Measurements from ENCODE around the gene MAP2K5.

MAP2K5 gene

GRCh38 chr15:67521783-67522568 is 20.5 kb upstream of the MAP2K5 start:
- DNase-seq (ENCODE audit: low spot score) = no peak

GRCh38 chr15:67523330-67523729 is 19.2 kb upstream of the MAP2K5 start:
- DNase-seq (ENCODE audit: low spot score) = no peak

- no peak for DNase-seq (ENCODE audit: low spot score)
Measured at GRCh38 chr15:67524235-67524634, 18.3 kb upstream of the MAP2K5 start.

GRCh38 chr15:67528513-67528912 is 14.0 kb upstream of the MAP2K5 start:
- no peak for DNase-seq (ENCODE audit: low spot score)

GRCh38 chr15:67531379-67531914 is 11.1 kb upstream of the MAP2K5 start:
- no peak for DNase-seq (ENCODE audit: low spot score)

GRCh38 chr15:67533873-67534272 is 8.6 kb upstream of the MAP2K5 start:
- DNase-seq (ENCODE audit: low spot score) = no peak

GRCh38 chr15:67534360-67534759 is 8.1 kb upstream of the MAP2K5 start:
- no peak for DNase-seq (ENCODE audit: low spot score)

GRCh38 chr15:67537771-67538170 is 4.7 kb upstream of the MAP2K5 start:
- DNase-seq (ENCODE audit: low spot score) = no peak

- no peak for DNase-seq (ENCODE audit: low spot score)
Measured at GRCh38 chr15:67543348-67543718, 830 bp downstream of the MAP2K5 start.

- DNase-seq (ENCODE audit: low spot score) = no peak
Measured at GRCh38 chr15:67544475-67544874, 2.0 kb downstream of the MAP2K5 start.

- no peak for DNase-seq (ENCODE audit: low spot score)
Measured at GRCh38 chr15:67545864-67546263, 3.4 kb downstream of the MAP2K5 start.

GRCh38 chr15:67547064-67547463 is 4.6 kb downstream of the MAP2K5 start:
- DNase-seq (ENCODE audit: low spot score) = no peak

- DNase-seq (ENCODE audit: low spot score) = no peak
Measured at GRCh38 chr15:67547836-67548235, 5.3 kb downstream of the MAP2K5 start.

- DNase-seq (ENCODE audit: low spot score) = no peak
Measured at GRCh38 chr15:67548236-67548852, 5.8 kb downstream of the MAP2K5 start.

GRCh38 chr15:67548862-67549651 is 6.6 kb downstream of the MAP2K5 start:
- DNase-seq (ENCODE audit: low spot score) = no peak

- no peak for DNase-seq (ENCODE audit: low spot score)
Measured at GRCh38 chr15:67549736-67550135, 7.2 kb downstream of the MAP2K5 start.

GRCh38 chr15:67550522-67550921 is 8.0 kb downstream of the MAP2K5 start:
- DNase-seq (ENCODE audit: low spot score) = no peak

GRCh38 chr15:67551207-67551743 is 8.8 kb downstream of the MAP2K5 start:
- no peak for DNase-seq (ENCODE audit: low spot score)

GRCh38 chr15:67554580-67554979 is 12.1 kb downstream of the MAP2K5 start:
- DNase-seq (ENCODE audit: low spot score) = no peak

- DNase-seq (ENCODE audit: low spot score) = no peak
Measured at GRCh38 chr15:67556976-67557570, 14.6 kb downstream of the MAP2K5 start.

GRCh38 chr15:67558502-67558901 is 16.0 kb downstream of the MAP2K5 start:
- DNase-seq (ENCODE audit: low spot score) = no peak

- no peak for DNase-seq (ENCODE audit: low spot score)
Measured at GRCh38 chr15:67559158-67559557, 16.7 kb downstream of the MAP2K5 start.
